NCI-H128 (cell line): ENCODE measurements around the gene CACNA1A.

ENCODE experiments used
- DNase-seq: peaks from one replicate; lab custom pipeline; 2025; ENCODE audit not compliant: unreplicated experiment; lab: John Stamatoyannopoulos, UW

The CACNA1A gene

DNA sequence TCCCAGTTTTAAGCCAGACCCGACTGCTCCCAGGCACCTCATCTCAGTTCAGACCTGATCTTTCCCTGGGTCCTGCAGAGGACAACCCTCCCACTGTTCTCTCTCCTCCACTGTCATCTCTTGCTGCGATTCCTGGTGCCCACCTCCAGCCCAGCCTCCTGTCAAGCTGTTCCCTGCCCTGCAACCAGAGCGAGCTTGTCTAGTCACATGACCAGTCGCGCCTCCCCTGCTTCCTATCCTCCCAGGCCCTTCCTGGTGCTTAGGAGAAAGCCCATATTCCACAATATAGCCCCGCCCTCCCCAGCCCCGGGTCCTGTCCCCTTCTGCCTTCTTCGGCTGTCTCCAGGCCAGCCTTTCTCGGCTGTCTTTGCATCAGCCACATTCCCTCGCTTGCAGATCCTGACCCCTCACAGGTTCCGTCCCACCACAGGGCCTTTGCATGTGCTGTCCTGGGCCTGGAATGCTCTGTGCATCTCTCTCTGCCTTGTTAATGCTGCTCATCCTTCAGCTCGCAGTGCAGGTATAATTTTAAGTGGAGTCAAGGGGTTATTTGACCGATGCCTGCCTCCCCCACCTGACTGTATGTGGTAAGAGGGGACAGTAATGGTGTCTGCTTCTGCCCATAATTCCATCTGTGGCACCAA lies 267.3 kb downstream of the CACNA1A start:
- no peak for DNase-seq

DNA sequence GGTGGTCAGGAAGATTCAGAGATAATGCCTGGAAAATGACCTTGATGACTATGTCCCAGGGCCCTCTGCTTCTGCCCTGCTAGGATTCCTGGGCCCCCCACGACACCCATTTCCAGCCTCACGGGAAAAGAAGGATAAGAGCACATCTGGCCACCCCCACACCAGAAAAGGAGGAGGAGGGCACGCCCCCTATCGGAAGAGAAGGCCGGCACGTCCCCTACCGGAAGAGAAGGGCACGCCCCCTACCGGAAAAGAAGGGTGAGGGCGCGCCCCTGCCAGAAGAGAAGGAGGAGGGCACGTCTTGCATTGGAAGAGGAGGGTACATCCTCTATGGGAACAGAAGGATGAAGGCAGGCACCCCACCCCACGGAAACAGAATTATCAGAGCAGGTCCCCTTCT lies 271.8 kb downstream of the CACNA1A start:
- DNase-seq: no peak

DNA sequence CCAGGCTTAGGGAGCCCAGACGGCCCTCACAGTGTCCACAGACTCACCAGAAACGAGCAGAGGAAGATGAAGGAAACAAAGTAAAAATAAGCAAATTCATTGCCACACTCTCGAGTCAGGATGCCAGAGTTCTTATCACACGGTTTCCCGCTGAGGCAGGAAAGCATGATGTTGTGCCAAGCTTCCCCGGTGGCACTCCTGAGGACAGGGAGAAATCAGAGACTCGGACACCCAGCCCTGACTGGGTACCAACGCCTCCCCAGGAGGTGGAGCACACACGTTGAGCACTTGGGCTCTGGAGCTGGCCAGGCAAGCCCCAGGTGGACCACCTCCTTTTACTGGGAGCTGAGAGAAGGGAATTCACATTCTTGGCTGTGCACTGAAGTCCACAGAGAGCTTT lies 274.6 kb downstream of the CACNA1A start:
- DNase-seq: no peak

DNA sequence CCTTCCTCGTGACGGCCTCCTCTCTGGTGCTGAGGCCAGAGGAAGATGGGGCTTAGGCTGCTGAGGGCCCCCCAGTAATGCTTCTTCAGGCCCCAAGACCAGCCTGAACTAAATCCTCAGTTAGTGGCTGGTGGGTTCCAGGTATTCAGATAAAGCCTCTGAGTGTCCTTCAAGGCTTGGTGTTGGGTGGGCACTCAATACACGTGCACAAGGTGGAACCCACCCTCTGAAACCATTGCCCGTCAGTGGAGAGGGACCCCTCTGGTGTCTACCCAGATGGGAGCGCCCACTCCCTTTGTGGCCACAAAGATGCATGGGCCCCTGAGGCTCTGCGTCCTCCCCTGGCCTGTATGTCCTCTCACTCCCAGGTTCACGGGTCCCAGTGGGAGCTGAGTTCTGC lies 277.0 kb downstream of the CACNA1A start:
- no peak for DNase-seq

DNA sequence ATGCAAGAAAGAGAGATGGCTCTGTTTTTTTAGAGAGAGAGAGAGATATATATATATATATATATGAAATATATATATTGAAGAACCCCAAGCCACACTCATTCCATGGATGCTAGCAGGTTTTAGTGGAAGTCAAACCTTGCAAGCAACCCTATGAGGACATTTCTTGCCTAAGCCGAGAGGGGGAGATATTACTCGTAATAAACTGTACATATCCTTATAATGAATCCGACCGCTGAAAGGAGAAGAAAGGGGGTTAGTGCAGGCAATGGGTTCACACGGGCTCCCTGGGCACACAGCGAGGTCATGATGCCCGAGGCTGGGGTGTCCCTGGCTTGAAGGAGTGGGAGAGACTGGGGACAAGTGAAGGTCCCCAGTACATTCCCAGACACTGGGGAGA lies 277.7 kb downstream of the CACNA1A start:
- no peak for DNase-seq

DNA sequence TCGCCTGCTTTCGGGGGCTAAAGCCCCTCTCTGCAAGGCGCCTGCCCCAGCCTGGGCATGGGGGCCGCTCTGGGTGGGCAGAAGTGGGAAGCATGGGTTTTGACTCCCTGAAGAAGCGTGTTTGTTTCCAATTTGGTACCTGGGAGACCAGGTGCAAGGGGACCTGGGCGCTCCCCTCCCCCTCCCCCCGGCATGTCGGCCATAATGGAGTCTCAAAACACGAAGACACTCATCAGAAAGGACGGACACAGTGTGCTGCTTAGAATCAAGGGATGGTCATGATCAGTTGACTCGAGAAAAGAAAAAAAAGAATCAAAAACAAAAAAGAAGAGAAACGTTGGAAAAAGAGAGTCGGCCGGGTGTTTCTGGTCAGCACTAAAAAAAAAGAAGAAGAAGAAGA lies 279.3 kb downstream of the CACNA1A start:
- DNase-seq: no peak

DNA sequence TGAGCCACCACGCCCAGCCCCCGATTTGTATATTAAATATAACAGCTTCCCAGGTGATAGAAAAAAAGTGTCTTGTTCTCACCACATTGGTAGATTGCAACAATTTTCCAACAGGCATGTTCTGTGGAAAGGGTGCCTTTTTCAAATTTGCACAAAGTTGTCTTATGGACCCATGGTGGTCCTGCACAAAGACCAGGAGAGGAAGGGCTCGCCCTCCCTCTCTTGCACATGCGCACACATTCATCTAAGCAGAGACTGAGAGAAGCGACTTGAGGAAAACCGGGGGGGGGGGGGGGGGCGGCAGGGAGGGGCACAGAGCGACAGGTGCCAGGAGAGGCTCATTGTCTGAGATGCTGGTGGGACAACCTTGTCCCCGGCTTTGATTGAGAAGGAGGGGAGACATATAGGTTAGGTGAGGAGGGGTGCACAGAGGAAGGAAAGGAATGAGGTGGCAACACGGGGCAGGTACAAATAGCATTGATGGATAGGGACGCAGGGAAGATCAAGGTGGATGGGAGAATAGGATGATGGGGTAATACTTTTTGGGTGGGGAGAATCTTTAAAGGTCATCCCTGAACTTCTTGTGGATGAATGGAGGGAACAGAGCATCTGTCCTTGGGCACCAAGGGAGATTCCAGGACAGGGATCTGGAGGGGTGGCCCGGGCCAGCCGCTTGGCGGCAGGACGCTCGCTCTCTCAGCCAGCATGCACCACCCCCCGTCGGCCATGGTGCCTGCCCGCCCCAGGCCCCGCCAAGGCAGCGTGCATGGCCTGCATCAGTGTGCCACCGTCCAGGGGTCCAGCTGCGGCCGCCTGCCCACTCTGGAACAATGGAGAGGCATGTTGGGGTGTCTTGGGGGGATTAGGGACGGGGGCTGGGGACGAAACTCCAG lies 280.1 kb downstream of the CACNA1A start:
- DNase-seq: no peak

DNA sequence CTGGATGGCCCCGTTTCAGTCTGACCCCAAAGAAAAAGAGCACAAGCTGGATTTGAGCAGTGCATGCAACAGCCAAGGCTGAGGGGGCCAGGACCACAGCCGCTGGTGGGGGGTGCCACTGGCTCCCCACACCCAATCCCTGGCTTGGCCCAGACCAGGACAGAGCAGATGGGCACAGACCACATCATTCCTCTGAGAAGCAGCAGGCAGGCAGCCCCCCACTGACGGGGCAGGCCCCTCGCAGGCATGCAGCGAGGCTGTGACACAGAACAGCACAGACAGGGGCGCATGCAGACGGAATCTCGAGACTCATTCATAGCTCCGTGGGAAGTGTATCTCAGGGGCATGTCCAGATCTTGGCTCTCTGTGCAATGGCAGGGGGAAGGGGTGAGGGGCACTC lies 281.2 kb downstream of the CACNA1A start:
- DNase-seq: no peak

DNA sequence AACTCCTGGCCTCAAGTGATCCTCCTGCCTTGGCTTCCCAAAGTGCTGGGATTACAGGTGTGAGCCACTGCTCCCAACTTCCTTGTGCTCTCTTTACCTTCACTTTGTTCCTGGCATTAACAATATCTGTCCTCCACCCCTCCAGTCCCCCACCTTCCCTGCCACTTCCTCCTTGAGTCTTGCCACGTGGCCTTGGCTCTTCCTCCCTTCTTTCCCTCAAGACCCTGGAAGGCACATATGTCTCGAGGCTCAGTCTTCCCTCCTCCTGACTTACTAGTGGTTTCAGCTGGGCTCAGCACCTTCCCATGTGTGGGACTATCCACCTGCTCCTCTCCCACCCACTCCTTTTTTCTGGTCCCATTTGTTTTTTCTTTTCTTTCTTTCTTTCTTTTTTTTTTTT lies 285.4 kb downstream of the CACNA1A start:
- no peak for DNase-seq

DNA sequence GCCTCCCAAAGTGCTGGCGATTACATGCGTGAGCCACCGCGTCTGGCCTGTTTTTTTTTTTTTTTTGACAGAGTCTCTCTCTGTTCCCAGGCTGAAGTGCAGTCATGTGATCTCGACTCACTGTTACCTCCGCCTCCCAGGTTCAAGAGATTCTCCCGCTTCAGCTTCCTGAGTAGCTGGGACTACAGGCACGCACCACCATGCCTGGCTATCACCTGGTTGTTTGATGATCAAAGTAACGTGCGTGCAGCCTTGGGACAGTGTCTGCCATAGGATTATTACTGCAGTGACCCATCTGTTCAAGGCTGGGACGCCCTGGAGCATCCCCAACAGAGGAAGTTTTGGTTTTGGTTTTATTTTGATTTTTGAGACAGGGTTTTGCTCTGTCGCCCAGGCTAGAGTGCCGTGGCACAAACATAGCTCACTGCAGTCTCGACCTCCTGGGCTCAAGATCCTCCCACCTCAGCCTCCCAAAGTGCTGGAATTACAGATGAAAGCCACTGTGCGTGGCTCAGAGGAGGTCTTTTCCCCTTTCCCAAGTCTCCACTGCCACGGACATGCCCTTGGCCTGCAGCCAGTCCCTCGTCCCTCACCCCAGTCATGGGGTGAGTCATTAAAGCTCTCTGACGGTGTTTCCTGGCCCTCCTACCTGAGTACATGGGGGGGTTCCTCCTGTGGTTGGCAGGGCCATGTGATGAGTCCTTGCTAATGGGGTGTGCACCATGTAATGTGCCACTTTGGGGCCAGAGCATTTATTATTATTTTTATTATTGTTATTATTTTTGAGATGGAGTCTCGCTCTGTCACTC lies 290.5 kb downstream of the CACNA1A start:
- DNase-seq: no peak

DNA sequence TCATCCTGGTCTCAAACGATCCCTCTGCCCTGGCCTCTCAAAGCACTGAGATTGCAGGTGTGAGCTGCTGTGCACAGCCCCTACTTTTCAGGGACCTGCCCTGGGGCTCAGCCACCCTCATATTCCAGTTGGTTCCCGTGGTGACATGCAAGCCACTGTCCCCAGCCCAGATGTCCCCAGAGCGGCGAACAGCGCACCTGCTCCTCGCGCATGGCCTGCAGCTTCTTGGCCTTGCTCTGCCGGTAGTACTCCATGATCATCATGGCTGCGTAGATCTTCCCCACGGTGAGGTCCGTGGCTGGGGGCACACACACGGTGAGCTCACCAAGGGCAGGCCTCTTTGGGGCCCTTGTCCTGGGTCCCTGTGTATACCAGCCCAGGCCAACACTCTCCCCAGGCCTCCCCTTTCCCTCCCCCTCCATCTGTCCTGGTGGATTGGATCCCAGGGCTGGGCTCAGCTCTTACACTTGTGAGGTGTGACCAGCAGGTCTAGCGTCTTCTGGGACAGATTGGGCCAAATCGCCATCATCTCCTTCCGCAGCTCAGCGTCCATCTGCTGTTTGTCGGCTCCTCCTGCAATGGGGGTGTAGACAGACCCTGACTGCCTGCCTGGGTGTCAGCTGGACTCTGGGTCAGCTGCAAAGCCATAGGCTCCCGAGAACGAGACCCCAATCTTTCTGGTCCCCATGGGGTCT lies 292.1 kb downstream of the CACNA1A start:
- DNase-seq: no peak

DNA sequence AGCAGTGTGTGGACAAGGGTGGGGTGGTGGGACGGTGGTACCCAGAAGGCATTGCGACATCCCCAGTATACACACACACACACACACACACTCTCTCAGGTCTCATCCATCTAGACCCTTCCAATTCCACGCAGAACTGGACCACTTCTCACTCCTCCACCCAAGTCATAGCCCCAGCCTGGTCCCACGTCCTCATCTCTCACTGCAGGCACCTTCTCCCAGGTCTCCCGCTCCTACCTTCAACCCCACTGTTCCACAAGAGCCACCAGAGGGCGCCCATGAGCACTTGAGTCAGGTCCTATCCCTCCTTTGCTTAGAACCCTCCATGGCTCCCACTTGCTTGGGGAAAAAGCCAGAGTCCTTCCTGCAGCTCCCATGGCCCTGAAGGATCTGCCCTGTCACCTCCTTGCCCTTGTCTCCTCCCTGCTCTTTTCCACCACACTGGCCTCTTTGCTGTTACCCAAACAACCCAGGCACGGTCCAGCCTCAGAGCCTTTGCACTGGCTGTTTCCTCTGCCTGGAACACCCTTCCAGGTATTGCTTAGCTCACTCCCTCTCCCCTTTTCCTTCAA lies 293.4 kb downstream of the CACNA1A start:
- no peak for DNase-seq

DNA sequence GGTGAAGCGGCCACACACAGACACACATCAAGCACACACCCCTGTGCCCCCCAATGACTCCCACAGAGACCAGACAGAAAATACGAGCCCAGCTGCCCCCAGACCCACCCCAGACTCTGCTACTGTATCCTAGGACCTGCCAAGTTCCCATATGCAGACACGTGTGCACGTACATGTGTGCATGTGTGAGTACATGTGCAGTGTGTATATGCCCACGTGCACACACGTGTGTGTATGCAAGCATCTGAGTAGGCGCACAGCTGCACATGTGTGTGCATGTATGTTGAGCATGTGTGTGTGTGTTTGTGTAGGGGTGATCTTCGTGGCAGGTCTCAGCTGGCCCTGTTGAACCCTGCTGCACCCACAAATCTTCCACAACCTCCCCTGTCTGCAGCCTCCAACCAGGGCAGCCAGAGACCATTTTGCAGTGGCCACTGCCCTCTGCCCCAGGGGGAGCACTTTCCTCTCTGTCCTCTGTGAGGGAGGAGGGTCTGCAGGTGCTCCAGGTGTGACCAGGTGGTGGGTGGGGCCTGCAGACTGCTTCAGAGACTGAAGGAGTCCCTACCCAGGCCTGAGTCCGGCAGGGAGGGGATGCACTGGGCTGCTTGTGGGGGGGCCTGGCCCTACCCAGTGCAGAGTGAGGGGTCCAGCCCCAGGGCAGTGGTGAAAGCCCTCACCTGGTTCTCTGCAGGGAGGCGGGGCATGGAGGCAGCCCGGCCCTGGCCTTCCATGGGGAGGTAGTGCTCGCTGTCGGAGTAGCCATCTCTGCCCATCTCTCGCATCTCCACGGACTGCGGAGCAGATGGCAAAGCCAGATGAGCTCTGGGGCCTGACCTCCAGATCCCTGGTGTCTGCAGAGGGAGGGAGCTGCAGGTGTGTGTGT lies 294.6 kb downstream of the CACNA1A start:
- DNase-seq: no peak

DNA sequence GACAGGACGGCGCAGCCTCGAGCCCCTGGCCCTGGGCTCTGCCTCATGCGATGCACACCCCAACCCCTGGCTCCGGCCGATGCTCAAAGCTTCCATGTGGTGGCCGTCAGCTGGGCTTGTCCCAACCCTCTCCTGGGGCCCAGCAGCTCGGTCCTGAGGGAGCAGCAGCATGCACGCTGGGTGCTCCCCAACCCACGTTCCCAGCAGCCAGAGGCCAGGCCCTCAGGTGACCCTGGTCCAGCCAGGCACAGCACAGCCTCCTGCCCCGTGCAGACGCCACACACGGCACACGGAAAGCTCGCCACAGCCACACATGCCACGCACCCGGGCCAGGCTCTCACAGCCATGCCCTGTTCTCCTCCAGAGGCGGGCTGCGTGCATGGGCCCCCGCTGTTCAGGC lies 295.3 kb downstream of the CACNA1A start:
- DNase-seq: no peak

DNA sequence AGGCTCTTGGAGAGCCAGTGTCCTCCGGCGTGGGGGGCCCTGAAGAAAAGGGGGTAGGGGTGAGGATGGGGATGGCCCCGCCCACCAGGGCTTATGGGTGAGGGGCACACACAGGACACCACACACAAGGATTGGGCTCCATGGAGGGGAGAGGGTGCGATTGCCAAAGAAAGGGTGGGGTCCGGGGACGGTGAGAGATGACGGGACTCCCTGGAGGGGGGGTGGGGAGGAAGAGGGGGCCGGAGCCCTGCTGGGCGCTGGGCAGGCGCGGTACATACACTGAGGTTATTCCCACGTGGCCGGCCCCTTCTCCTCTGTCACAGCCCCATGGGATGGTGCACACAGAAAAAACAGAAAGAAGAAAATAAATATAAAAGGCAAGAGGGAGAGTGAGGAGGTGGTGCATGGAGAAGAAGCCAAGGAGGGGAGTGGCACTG lies 295.9 kb downstream of the CACNA1A start:
- DNase-seq: no peak

DNA sequence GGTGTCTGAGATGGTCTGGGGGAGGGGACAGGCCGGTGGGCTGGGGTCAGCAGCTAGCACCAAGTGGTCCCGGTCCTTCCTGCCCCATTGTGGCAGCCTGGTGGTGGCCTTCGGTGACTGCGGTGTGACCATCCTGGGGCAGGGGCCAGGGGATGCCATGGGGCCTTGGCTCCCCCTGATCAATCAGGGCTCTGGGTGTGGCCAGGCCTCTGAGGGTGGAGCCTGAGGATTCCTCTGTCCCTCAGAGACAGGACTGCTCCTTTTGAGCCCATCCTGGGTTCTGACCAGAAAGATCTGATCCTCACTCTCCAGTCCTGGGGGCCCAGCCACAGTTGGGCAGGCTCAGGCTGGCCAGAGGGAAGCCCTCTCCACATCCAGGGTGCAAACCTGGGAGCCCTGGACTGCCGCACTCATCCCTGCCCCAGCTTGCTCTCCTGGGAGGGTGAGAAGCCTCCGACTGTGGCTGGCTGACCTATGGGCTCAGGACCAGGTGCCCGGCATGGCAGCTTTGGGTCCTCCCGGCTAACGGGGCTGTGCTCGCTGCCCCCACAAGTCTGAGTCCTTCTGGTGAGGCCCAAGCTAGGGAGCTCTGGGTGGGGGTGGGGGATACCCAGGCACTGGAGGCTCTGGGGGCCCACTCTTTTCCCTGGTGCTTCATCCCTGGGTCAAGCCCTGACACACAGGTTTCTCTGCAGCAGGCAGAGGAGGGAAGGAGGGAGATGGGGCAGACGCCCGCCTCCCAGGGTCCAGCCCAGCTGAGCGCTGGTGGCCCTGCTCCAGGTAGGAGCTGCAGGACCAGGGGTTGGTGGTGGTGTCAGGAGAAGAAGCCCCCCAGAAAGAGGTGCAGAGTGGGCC lies 296.6 kb downstream of the CACNA1A start:
- no peak for DNase-seq

DNA sequence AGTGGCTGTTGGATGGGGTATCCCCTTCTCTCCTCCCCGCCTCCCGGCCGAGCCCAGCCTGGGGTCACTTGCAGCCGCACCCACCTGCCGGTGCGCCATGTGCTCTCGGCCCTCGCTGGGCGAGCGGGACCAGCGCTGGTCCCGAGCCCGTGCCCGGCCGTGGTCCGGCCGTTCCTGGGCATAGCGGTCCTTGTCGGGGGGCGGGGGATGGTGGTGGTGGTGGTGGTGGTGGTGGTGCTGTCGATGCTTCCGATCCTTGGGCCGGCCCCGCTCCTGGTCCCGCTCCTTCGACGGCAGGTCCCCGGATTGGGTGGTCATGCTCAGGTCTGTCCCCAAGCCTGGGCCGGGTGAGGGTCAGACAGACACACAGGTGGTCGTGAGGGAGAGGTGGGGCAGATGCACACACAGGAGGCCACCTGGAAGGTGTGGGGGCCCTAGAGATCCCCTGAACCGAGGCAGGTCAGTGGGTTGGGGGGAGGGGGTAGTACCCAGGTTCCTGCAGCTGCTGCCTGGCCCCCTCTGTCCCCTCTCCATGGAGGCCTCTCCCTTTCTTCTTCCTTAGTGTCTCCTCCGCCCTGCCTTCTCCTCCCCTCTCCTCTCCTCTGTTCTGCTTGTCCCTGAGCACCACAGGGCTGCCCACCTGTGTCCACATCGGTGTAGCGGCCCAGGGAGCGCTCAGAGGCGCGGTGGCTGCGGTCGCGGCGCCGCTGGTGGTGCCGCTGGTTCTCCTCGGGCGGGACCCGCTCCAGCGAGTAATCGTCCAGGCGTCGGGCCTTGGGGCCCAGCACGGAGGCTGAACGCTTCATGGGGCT lies 297.4 kb downstream of the CACNA1A start:
- no peak for DNase-seq
